SH-SY5Y (cell line): ENCODE results near the gene FREM2.

Experiments used
- GATA2 ChIP-seq: IDR thresholded peaks from 2 replicates; pipeline ENCODE4 v1.6.1; 2011; ENCODE audit warnings: mild to moderate bottlenecking, low read depth, low read length
- GATA3 ChIP-seq: IDR thresholded peaks from 2 replicates; pipeline ENCODE4 v1.6.1; 2011; ENCODE audit warnings: low read depth, mild to moderate bottlenecking, low read length, moderate library complexity

DNA sequence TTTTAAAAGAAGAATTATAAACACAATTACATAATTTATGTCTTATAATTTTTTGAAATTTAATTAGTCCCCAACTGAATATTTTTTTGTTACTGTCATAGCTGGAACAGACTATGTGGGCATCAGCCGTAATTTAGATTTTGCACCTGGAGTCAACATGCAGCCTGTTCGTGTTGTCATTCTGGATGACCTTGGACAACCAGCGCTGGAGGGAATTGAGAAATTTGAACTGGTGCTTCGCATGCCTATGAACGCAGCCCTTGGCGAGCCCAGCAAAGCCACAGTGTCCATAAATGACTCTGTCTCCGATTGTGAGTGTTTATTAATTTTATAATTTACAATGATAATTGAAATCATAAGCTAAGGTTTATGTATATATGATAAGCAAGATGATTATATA lies 161.5 kb downstream of the FREM2 start:
- TF ChIP-seq GATA3 = no peak
- no peak for TF ChIP-seq GATA2
